ENCODE data around the gene TCF4. TPM values are rescaled to one million over a fixed set of nuclear protein-coding genes. Genes with fewer than 3 reads are reported as not detected.

The TCF4 gene
- total RNA-seq, 1 experiment from 2014 or later = 261 TPM

DNA sequence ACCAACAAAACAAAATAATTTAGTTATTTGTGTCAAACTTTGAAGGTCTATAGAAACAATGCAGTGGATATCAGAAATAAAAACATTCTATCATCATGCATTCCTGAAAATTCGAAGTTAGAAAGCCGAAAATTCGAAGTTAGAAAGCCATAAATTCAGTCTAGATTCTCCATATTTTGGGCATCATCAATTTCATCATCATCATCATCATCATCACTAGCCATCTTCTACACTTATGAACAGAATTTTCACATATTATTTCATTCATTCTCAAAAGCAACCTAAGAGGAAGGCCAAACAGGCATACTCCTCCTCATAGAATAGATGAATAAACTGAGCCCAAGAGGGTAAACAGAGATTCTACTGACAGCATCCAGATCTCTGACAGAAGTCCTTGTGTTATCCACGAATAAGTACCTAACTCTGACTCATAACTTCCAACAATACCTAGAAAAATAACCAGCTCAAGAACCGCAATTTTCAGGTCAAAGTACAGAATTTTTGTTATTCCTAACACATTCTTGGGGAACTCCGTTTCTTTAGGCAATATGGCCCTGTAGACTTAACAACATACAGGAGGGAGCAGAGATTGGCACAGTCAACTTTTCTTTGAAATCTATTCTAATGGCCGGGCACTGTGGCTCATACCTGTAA, 84.7 kb downstream of the TCF4 start:
- Histone ChIP-seq H3K9me2 (replicated peaks; ENCODE audit: insufficient read depth, low read length) (no peaks in the 10 kb centered on the region), H3K79me2 (ENCODE audit: low read length) (peaks cover 91% of the 10 kb centered on the region), H3K4me1 (ENCODE audit: low read length) (peaks cover 93% of the 10 kb centered on the region), H3K27me3 (ENCODE audit: low read length) (no peaks in the 10 kb centered on the region), H3K4me2 (ENCODE audit: low read depth, low read length, poor library complexity, severe bottlenecking) (no peak overlapping the region), H3K27ac (ENCODE audit: low read length) (peak overlapping the region; percentile 51; the same call in 1 of the 2 replicates), H4K20me1 (ENCODE audit: insufficient read depth, low read depth, low read length) (no peaks in the 10 kb centered on the region), H3K9ac (ENCODE audit: low read length) (no peak overlapping the region), H2AFZ (ENCODE audit: low read length) (no peak overlapping the region), H3K36me3 (ENCODE audit: insufficient read depth, low read length) (no peaks in the 10 kb centered on the region), H3K9me3 (ENCODE audit: low read length) (no peaks in the 10 kb centered on the region), H3K4me3 (ENCODE audit: low read length) (no peak overlapping the region)
- DNase-seq = no peak

DNA sequence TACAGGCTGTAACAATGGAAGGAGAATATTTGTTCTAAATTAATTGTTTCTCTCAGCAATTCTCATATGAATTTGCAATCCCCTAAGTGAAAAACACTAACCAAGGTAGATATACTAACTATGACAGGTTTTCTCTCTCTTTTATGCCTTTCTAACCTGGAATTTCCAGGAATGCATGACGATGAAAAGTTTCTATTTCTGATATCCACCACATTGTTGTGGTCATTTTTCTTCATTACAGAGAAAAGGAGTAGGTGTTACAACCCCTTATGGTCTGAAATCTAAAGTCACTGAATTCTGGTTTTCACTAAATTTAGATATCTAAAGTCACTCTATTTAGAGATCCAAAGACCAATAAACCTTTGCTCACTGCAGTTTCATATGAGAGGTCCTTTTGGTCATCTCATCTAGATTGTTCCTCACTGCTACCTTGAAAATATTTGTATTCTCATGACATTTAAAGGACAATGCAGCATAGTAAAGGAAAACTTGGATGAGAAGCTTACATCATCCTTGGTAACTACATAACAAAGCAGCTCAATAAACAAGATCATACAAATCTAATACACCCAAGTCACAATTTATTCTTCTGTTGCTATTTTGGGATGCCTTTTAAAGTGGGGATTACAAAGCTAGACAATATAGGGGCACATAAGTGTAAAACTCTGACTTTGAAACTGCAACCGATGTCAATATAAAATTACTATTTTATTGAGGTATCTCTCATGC, 85.8 kb downstream of the TCF4 start:
- H3K9me2 ChIP-seq (replicated peaks; ENCODE audit: insufficient read depth, low read length) = no peaks in the 10 kb centered on the region
- peaks cover 90% of the 10 kb centered on the region for H3K79me2 ChIP-seq (ENCODE audit: low read length)
- H2AFZ ChIP-seq (ENCODE audit: low read length) = no peak overlapping the region
- no peaks in the 10 kb centered on the region for H3K27me3 ChIP-seq (ENCODE audit: low read length)
- H3K9me3 ChIP-seq (ENCODE audit: low read length) = no peaks in the 10 kb centered on the region
- DNase-seq = no peak
- peak overlapping the region; percentile 51 for H3K27ac ChIP-seq (ENCODE audit: low read length)
- H3K36me3 ChIP-seq (ENCODE audit: insufficient read depth, low read length) = no peaks in the 10 kb centered on the region
- H4K20me1 ChIP-seq (ENCODE audit: insufficient read depth, low read depth, low read length) = no peaks in the 10 kb centered on the region
- no peak overlapping the region for H3K4me3 ChIP-seq (ENCODE audit: low read length)
- peaks cover 93% of the 10 kb centered on the region for H3K4me1 ChIP-seq (ENCODE audit: low read length)
- no peak overlapping the region for H3K9ac ChIP-seq (ENCODE audit: low read length)
- H3K4me2 ChIP-seq (ENCODE audit: low read depth, low read length, poor library complexity, severe bottlenecking) = no peak overlapping the region

DNA sequence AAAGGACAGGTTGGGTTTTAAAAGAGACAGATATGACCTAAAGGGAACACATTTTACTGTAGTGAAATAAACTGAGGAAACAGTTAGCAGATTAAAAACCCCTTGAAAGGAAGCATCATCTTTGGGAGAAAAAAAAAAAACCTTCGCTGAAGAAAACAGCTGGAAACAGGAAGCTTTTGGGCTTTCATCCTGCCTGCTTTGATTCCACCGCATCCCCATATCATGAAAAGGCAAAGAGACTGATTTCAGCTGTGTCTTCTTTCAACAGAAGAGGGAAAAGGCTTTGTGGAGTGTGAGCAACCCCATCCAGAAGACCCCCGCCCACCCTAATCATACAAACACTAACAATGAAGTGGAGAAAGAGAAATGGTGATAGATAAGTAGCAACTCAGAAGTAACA, 86.4 kb downstream of the TCF4 start:
- no peak overlapping the region for H3K9ac ChIP-seq (ENCODE audit: low read length)
- DNase-seq = no peak
- peaks cover 93% of the 10 kb centered on the region for H3K4me1 ChIP-seq (ENCODE audit: low read length)
- peaks cover 92% of the 10 kb centered on the region for H3K79me2 ChIP-seq (ENCODE audit: low read length)
- H3K36me3 ChIP-seq (ENCODE audit: insufficient read depth, low read length) = no peaks in the 10 kb centered on the region
- H3K9me2 ChIP-seq (replicated peaks; ENCODE audit: insufficient read depth, low read length) = no peaks in the 10 kb centered on the region
- H3K27me3 ChIP-seq (ENCODE audit: low read length) = no peaks in the 10 kb centered on the region
- no peaks in the 10 kb centered on the region for H3K9me3 ChIP-seq (ENCODE audit: low read length)
- no peak overlapping the region for H2AFZ ChIP-seq (ENCODE audit: low read length)
- no peaks in the 10 kb centered on the region for H4K20me1 ChIP-seq (ENCODE audit: insufficient read depth, low read depth, low read length)
- 0 out of 2 replicates have a peak overlapping the region, but pooled peaks have one; percentile 51 for H3K27ac ChIP-seq (ENCODE audit: low read length)
- H3K4me3 ChIP-seq (ENCODE audit: low read length) = no peak overlapping the region
- H3K4me2 ChIP-seq (ENCODE audit: low read depth, low read length, poor library complexity, severe bottlenecking) = peak overlapping the region; percentile 12

DNA sequence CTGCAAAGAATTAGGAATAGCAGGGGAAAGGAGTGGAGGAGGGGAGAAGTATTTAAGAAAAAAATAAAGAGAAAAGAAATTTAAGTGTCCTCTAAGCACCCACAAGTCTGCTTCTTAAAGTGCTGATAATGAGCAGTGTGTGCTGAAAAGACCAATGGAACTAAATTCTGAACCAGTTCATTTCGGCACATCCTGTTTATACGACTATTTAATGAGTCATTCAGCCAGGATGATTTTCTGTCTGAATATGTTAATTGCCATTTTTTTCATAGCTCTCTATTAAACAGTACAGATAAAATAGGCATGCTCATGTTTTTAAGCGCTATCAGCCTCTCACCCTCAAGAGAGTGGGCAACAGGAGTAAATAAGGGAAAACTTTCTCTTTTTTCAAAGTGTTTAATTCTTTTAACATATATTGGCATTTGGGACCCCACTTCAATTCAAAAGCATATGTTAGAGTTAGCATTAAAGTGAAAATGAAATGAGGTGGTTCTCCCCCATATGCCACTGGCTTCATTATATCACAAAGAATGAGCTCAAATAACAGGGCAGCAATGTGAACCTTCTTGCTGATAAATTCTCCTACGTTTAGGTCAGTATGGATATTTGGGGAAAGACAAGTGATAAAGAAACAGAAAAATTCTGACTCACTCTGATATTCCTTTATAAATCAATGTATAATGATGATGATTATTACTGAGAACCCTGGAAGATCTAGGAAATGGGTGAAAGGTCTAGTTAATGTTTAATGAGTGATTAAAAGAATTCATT, 87.5 kb downstream of the TCF4 start:
- Histone ChIP-seq H3K27me3 (ENCODE audit: low read length) (no peaks in the 10 kb centered on the region), H3K4me2 (ENCODE audit: low read depth, low read length, poor library complexity, severe bottlenecking) (peak overlapping the region; percentile 12), H3K9me3 (ENCODE audit: low read length) (no peaks in the 10 kb centered on the region), H3K27ac (ENCODE audit: low read length) (peak overlapping the region; percentile 38), H3K4me1 (ENCODE audit: low read length) (peaks cover 95% of the 10 kb centered on the region), H3K9ac (ENCODE audit: low read length) (no peak overlapping the region), H2AFZ (ENCODE audit: low read length) (no peak overlapping the region), H3K9me2 (replicated peaks; ENCODE audit: insufficient read depth, low read length) (no peaks in the 10 kb centered on the region), H3K4me3 (ENCODE audit: low read length) (no peak overlapping the region), H3K36me3 (ENCODE audit: insufficient read depth, low read length) (no peaks in the 10 kb centered on the region), H4K20me1 (ENCODE audit: insufficient read depth, low read depth, low read length) (no peaks in the 10 kb centered on the region), H3K79me2 (ENCODE audit: low read length) (peaks cover 91% of the 10 kb centered on the region)
- DNase-seq = no peak

DNA sequence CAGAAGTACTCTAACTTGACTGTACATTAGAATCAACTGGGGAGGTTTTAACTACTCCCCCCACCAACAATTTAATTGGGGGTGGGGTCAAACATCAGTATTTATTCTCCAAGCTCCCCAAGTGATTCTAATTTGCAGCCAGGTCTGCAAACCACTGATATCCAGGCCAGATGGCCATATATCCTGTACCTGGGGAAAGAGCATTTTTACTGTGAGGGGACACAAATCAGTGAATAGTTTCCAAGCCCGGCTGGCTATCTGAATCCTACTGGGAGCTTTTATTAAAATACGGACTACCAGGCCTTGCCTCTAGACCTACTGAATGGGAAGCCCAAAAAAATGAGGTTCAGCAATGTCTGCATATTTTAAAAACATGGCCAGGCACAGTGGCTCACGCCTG, 88.5 kb downstream of the TCF4 start:
- H3K36me3 ChIP-seq (ENCODE audit: insufficient read depth, low read length) = no peaks in the 10 kb centered on the region
- no peak overlapping the region for H2AFZ ChIP-seq (ENCODE audit: low read length)
- H3K4me3 ChIP-seq (ENCODE audit: low read length) = no peak overlapping the region

DNA sequence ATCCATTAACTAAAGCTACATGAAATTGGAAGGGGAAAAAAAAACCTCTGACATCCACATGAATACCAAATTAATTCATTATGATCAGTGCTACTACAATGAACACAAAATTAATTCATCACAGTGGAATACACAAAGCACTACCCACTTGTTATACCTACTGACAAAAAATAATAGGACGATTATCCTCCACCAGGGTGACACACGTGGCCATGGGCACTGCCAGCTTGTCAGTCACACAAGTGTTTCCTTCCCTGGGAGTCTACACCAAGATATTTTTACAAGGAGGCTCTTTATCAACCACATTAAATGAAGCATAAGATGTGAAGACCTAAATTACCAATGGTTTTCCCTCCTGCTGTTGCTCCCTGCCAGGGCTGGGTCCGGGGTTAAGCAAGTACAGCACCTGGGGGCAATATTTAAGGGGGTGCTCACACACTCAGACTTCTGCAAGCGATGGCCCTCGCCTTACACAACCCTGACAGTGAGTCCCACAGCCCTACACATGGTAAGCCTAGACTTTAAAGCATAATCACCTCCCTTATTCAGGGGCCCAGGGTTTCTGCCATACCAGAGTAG, 90.1 kb downstream of the TCF4 start:
- H2AFZ ChIP-seq (ENCODE audit: low read length) = no peak overlapping the region
- peaks cover 93% of the 10 kb centered on the region for H3K79me2 ChIP-seq (ENCODE audit: low read length)
- H3K27me3 ChIP-seq (ENCODE audit: low read length) = no peaks in the 10 kb centered on the region
- H3K9ac ChIP-seq (ENCODE audit: low read length) = peak overlapping the region; percentile 11; the same call in 1 of the 2 replicates
- no peak for DNase-seq
- peak overlapping the region; percentile 24 for H3K27ac ChIP-seq (ENCODE audit: low read length)
- no peak overlapping the region for H3K4me2 ChIP-seq (ENCODE audit: low read depth, low read length, poor library complexity, severe bottlenecking)
- no peaks in the 10 kb centered on the region for H3K9me2 ChIP-seq (replicated peaks; ENCODE audit: insufficient read depth, low read length)
- no peaks in the 10 kb centered on the region for H3K36me3 ChIP-seq (ENCODE audit: insufficient read depth, low read length)
- H3K9me3 ChIP-seq (ENCODE audit: low read length) = no peaks in the 10 kb centered on the region
- H3K4me1 ChIP-seq (ENCODE audit: low read length) = peaks cover 99% of the 10 kb centered on the region
- H3K4me3 ChIP-seq (ENCODE audit: low read length) = no peak overlapping the region
- no peaks in the 10 kb centered on the region for H4K20me1 ChIP-seq (ENCODE audit: insufficient read depth, low read depth, low read length)

More for the DNA sequence above, 88.5 kb downstream of the TCF4 start:
- Histone ChIP-seq H3K9me3 (ENCODE audit: low read length) (no peaks in the 10 kb centered on the region), H3K27ac (ENCODE audit: low read length) (peak overlapping the region; percentile 38), H3K9ac (ENCODE audit: low read length) (no peak overlapping the region), H4K20me1 (ENCODE audit: insufficient read depth, low read depth, low read length) (no peaks in the 10 kb centered on the region), H3K9me2 (replicated peaks; ENCODE audit: insufficient read depth, low read length) (no peaks in the 10 kb centered on the region), H3K4me1 (ENCODE audit: low read length) (peaks cover 99% of the 10 kb centered on the region), H3K4me2 (ENCODE audit: low read depth, low read length, poor library complexity, severe bottlenecking) (no peak overlapping the region), H3K79me2 (ENCODE audit: low read length) (peaks cover 95% of the 10 kb centered on the region), H3K27me3 (ENCODE audit: low read length) (no peaks in the 10 kb centered on the region)
- no peak for DNase-seq

DNA sequence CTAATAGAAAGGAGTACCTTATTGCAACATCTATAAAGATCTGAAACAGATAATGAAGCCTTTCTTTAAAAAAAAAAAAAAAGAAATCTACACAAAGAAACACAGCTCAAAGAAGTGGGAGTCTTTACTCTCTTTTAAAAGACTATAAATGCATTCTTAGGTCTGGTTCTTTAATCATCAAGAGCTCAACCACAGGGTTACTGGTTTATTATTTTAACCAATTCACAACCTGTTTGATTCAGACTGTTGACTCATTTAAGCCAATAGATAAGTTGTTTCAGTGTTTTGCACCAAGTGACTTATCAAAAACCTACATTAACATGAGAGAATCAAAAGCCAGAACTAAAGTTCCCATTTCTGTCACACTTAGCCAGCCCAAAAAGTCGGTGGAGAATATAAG, 93.1 kb downstream of the TCF4 start:
- Histone ChIP-seq H3K9ac (ENCODE audit: low read length) (no peak overlapping the region), H3K4me1 (ENCODE audit: low read length) (peaks cover 99% of the 10 kb centered on the region), H3K27ac (ENCODE audit: low read length) (peak overlapping the region; percentile 85), H3K4me3 (ENCODE audit: low read length) (no peak overlapping the region), H3K36me3 (ENCODE audit: insufficient read depth, low read length) (no peaks in the 10 kb centered on the region), H3K4me2 (ENCODE audit: low read depth, low read length, poor library complexity, severe bottlenecking) (peak overlapping the region; percentile 8), H4K20me1 (ENCODE audit: insufficient read depth, low read depth, low read length) (no peaks in the 10 kb centered on the region), H3K27me3 (ENCODE audit: low read length) (no peaks in the 10 kb centered on the region), H3K9me3 (ENCODE audit: low read length) (no peaks in the 10 kb centered on the region), H2AFZ (ENCODE audit: low read length) (no peak overlapping the region), H3K79me2 (ENCODE audit: low read length) (peaks cover 92% of the 10 kb centered on the region), H3K9me2 (replicated peaks; ENCODE audit: insufficient read depth, low read length) (no peaks in the 10 kb centered on the region)
- no peak for DNase-seq

DNA sequence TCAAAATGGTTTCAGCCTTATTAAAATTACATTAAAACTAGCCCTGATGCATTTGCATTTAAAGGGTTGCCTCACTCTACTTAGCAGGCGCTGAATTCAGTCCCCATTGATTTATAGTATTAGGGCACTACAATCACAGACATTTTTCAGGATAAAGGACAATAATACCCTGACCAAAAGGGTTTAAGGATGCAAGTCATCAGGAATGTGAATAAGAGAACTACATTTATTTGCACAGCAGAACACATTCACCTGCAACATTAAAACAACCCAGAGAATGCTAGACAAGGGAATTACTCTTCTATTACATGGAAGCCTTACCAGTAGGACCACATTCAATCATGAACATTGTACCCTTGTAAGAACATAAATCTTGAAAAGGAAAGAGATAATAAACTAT, 93.6 kb downstream of the TCF4 start:
- no peak for DNase-seq
- peaks cover 94% of the 10 kb centered on the region for H3K79me2 ChIP-seq (ENCODE audit: low read length)
- no peaks in the 10 kb centered on the region for H4K20me1 ChIP-seq (ENCODE audit: insufficient read depth, low read depth, low read length)
- H3K9ac ChIP-seq (ENCODE audit: low read length) = no peak overlapping the region
- H2AFZ ChIP-seq (ENCODE audit: low read length) = no peak overlapping the region
- H3K9me2 ChIP-seq (replicated peaks; ENCODE audit: insufficient read depth, low read length) = no peaks in the 10 kb centered on the region
- H3K4me1 ChIP-seq (ENCODE audit: low read length) = peaks cover 100% of the 10 kb centered on the region
- H3K27ac ChIP-seq (ENCODE audit: low read length) = peak overlapping the region; percentile 85
- no peak overlapping the region for H3K4me3 ChIP-seq (ENCODE audit: low read length)
- H3K4me2 ChIP-seq (ENCODE audit: low read depth, low read length, poor library complexity, severe bottlenecking) = peak overlapping the region; percentile 8
- H3K27me3 ChIP-seq (ENCODE audit: low read length) = no peaks in the 10 kb centered on the region
- H3K36me3 ChIP-seq (ENCODE audit: insufficient read depth, low read length) = no peaks in the 10 kb centered on the region
- no peaks in the 10 kb centered on the region for H3K9me3 ChIP-seq (ENCODE audit: low read length)
